Vagina (tissue), 2 donors: ENCODE results near the gene CAPN1.

Source experiments
- POLR2AphosphoS5 ChIP-seq, 2 donors: sonication (generic); formaldehyde crosslinking; IDR thresholded peaks; one replicate each; pipeline ENCODE4 v1.9.0; 2017; ENCODE audit warnings: antibody characterized with exemption in 2 of 2, mild to moderate bottlenecking in 2 of 2, low read depth in 1 of 2; ENCODE audit not compliant: insufficient read depth in 1 of 2
- TF ChIP-seq, protein P1 (sequence below), 3 experiments: fragments of 450-650 bp in 2 of 3; fragments of 200-600 bp in 1 of 3; sonication (generic) in 1 of 3; IDR thresholded peaks; one replicate each; pipeline ENCODE4 v1.5.1; 2017 to 2019; ENCODE audit warnings: antibody characterized with exemption in 3 of 3, mild to moderate bottlenecking in 2 of 3, moderate library complexity in 2 of 3

DNA sequence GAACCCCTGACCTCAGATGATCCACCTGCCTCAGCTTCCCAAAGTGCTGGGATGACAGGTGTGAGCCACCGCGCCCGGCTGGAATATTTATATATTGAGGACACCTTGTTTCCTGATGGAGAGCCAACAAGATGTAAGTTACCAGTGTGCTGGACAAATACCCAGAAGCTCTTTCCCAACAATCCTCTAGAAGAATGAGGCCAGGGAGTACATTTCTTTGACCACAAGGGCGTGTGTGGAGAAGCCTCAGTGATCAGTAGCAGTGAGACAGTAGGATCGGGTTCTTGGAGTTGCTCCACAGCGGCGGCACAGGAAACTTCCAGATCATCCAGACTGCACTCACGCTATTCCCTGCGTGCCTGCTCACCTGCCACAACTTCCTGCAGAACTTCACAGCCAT lies 69.7 kb downstream of the CAPN1 start:
- TF ChIP-seq POLR2AphosphoS5 (IDR thresholded peaks at IDR 0.05; ENCODE audit: insufficient read depth in 1 of 2, low read depth in 1 of 2): no peak
- TF ChIP-seq, protein P1, sequence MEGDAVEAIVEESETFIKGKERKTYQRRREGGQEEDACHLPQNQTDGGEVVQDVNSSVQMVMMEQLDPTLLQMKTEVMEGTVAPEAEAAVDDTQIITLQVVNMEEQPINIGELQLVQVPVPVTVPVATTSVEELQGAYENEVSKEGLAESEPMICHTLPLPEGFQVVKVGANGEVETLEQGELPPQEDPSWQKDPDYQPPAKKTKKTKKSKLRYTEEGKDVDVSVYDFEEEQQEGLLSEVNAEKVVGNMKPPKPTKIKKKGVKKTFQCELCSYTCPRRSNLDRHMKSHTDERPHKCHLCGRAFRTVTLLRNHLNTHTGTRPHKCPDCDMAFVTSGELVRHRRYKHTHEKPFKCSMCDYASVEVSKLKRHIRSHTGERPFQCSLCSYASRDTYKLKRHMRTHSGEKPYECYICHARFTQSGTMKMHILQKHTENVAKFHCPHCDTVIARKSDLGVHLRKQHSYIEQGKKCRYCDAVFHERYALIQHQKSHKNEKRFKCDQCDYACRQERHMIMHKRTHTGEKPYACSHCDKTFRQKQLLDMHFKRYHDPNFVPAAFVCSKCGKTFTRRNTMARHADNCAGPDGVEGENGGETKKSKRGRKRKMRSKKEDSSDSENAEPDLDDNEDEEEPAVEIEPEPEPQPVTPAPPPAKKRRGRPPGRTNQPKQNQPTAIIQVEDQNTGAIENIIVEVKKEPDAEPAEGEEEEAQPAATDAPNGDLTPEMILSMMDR (IDR thresholded peaks at IDR 0.05): no peak
